Activated CD4-positive, alpha-beta memory T cell treated with anti-CD3 and anti-CD28 coated beads for 36 hours (primary cell): ENCODE measurements around the gene ASF1B. TPM values are rescaled to one million over a fixed set of nuclear protein-coding genes. Genes with fewer than 3 reads are reported as not detected.

Experiments used
- CTCF ChIA-PET: fragments of 350-600 bp; sonication (Branson Sonifier 250); formaldehyde crosslinking; loops from one replicate; lab custom pipeline; 2021; ENCODE audit warnings: antibody characterized with exemption, inconsistent platforms; lab: Charles Lee
- POLR2A ChIA-PET: fragments of 350-600 bp; sonication (Branson Sonifier 250); formaldehyde crosslinking; loops from one replicate; lab custom pipeline; 2021; ENCODE audit warnings: antibody characterized with exemption; lab: Charles Lee
- DNase-seq: peaks from one replicate; pipeline ENCODE4 v3.0.0-alpha.2; 2020
- H3K27ac Mint-ChIP-seq: one replicate; pipeline ENCODE4 v1.8.0; 2021; ENCODE audit warnings: mixed read lengths
- H3K27me3 Mint-ChIP-seq: one replicate; pipeline ENCODE4 v1.8.0; 2021; ENCODE audit warnings: mixed read lengths
- H3K36me3 Mint-ChIP-seq: one replicate; pipeline ENCODE4 v1.8.0; 2021; ENCODE audit warnings: mixed read lengths
- H3K4me1 Mint-ChIP-seq: one replicate; pipeline ENCODE4 v1.8.0; 2021; ENCODE audit warnings: low read depth, mixed read lengths
- H3K4me3 Mint-ChIP-seq: one replicate; pipeline ENCODE4 v1.8.0; 2021; ENCODE audit warnings: mild to moderate bottlenecking, mixed read lengths
- H3K9me3 Mint-ChIP-seq: one replicate; pipeline ENCODE4 v1.8.0; 2021; ENCODE audit warnings: mixed read lengths
- intact Hi-C: fragments of 100-400 bp; cut with micrococcal nuclease; formaldehyde crosslinking; loops from one replicate; pipeline ENCODE4 v1.15.1; 2023
- total RNA-seq, 2 experiments: library from RNA; stranded (reverse); gene quantifications; one replicate each; pipeline ENCODE4 v1.2.3, GENCODE V29; 2021

Gene ASF1B
- total RNA-seq, 2 experiments from 2014 or later: 67.7 to 70.8 TPM

DNA sequence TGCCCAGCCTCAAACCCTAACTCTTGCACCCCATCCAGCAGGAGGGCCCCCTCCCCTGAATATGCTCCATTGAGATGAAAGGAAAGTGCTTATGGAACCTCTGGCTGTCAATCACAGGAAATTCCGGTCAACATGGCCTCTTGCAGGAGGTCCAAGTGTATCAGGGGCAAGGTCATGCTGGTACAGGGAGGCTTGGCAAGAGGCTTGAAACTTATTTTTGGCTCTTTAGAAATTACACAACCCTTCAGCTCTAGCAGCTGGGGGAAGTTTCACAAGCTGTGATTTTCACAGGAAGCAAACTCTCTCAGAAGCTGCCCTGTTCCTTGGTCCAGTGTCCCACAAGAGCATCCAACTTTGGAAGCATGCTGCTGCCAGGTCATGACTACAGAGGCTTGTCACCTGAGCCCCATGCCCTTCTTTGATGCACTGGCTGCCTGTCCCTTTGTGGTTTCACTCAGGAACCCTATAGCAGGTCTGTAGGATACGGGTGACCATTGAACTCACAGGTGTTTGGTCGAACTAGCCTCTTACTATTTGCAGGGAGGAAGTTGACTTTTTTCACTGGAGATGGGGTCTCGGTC lies 8.4 kb downstream of the ASF1B start:
- Mint-ChIP-seq H3K27ac (no peak overlapping the region), H3K9me3 (no peaks in the 10 kb centered on the region), H3K4me3 (no peak overlapping the region), H3K4me1 (no peaks in the 10 kb centered on the region), H3K27me3 (no peaks in the 10 kb centered on the region), H3K36me3 (peaks cover 20% of the 10 kb centered on the region)
- no peak for DNase-seq
- POLR2A ChIA-PET: no interaction called here
- CTCF ChIA-PET: no interaction called here
- intact Hi-C loops: no loop called here

DNA sequence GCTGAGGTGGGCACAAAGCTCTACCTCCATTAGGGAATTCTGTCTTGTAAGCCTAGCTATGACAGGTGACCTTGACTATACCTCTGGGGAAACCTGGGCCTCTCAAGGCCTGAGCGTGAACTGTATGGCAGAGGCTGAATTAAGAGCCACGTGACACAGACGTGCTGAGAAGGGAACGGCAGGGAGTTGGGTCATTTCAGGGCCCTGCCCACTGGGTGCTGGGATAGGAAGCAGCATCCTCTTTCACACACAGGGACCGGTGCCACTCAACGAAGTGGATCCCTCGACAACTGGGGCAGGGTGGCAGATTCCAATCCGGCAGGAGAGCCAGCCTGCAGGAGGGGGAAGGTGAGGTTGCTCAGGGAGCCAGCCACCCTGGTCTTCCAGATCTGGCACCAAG lies 9.2 kb downstream of the ASF1B start:
- Mint-ChIP-seq H3K9me3 (no peaks in the 10 kb centered on the region), H3K4me1 (peaks cover 2% of the 10 kb centered on the region), H3K27ac (no peak overlapping the region), H3K36me3 (peaks cover 25% of the 10 kb centered on the region), H3K27me3 (no peaks in the 10 kb centered on the region), H3K4me3 (no peak overlapping the region)
- ChIA-PET POLR2A (no interaction called here), CTCF (interaction anchor here (1.2 kb wide), 1 partner anchor 13 kb away, joined by 4 read pairs; no protein-coding TSS in a partner anchor)
- no peak for DNase-seq
- intact Hi-C loops: no loop called here

DNA sequence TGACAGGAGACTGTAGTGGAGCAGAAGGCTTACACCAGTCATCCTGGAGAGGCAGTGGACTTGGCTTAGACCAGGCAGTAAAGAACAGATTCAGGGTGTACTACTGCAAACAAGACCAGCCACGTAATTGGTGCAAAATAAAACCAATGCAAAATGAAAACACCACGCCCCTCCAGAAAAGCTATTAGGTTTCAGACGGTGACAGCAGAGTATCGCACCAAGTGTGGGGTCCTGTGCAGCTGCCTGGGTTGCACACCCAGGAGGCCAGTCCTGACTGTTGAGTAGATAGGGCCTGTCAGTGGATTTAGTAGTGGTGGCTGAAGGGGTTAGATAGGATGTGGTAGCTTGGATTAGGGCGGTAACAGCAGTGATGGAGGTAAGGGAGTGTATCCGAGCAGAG lies 13.5 kb downstream of the ASF1B start:
- no peak overlapping the region for H3K4me3 Mint-ChIP-seq
- intact Hi-C loops: no loop called here
- H3K9me3 Mint-ChIP-seq: no peaks in the 10 kb centered on the region
- ChIA-PET CTCF (interaction anchor here (1.0 kb wide), 2 partner anchors 9 to 24 kb away, joined by 3 to 4 read pairs; no protein-coding TSS in a partner anchor), POLR2A (no interaction called here)
- no peak for DNase-seq
- H3K27me3 Mint-ChIP-seq: no peaks in the 10 kb centered on the region
- H3K27ac Mint-ChIP-seq: no peak overlapping the region
- peaks cover 21% of the 10 kb centered on the region for H3K36me3 Mint-ChIP-seq
- peaks cover 10% of the 10 kb centered on the region for H3K4me1 Mint-ChIP-seq

DNA sequence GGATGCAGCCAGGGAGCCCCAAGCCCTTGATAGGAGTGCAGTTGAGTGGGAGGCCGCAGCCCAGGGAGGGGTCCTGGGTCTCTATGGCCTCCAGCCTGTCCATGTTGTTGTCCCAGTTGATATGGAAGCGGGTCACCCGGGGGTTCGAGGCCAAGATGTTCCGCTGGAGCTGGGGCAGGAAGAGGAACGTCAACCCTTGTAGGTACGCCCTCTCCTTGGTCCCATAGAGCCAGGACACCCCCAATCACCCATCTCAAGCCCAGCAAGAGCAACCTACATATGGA lies 15.9 kb downstream of the ASF1B start:
- Mint-ChIP-seq H3K4me1 (peaks cover 23% of the 10 kb centered on the region), H3K9me3 (no peaks in the 10 kb centered on the region), H3K27me3 (no peaks in the 10 kb centered on the region), H3K4me3 (no peak overlapping the region), H3K27ac (no peak overlapping the region), H3K36me3 (peaks cover 13% of the 10 kb centered on the region)
- POLR2A ChIA-PET: no interaction called here
- intact Hi-C loops: no loop called here
- no peak for DNase-seq
- CTCF ChIA-PET: interaction anchor here (1.1 kb wide), 1 partner anchor 16 kb away, joined by 3 read pairs; the partner anchor contains the start of gene ASF1B

DNA sequence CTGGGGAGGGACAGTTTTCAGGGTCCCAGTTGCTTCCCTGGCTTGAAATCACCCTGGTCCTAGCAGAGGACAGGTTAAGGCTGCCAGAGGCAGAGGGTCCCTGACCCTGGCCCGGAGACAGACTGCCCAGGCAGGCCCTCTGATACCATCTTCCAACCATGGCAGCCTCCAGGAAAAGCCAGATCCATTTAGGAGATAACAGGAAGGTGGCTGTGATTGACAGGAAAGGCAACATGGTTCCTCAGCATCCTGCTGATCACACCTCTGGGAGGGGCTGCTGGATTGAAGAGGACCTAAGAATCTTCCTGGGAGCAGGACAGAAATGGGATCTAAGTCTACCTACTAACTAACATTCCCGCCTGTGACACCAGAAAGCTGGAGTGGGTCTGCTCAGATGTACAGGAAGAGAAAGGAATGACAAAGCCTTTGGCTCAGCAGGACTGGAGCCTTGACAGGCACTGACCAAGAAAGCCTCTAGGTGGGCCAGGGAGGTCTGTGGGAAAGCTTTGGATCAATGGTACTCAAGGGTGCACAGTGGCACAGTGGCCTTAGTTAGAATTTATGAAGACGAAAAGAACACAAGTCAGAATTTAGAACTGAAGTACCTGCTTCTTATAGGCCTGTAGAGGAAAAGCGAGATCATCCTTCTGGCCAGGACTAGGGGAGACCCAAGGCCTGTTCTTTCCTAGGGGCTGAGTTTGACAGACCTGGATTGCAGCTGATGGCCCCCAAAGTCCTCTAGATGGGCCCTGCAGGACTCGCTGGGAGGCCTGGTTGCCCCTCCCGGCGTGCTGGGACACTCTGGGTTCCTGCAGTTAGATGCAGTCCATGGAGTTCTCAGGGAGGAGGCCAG lies 16.5 kb downstream of the ASF1B start:
- no peak overlapping the region for H3K4me3 Mint-ChIP-seq
- CTCF ChIA-PET: interaction anchor here (0.7 to 1.1 kb wide), 2 partner anchors 17 to 22 kb away, joined by 3 read pairs; partner anchors contain the start of gene ASF1B

DNA sequence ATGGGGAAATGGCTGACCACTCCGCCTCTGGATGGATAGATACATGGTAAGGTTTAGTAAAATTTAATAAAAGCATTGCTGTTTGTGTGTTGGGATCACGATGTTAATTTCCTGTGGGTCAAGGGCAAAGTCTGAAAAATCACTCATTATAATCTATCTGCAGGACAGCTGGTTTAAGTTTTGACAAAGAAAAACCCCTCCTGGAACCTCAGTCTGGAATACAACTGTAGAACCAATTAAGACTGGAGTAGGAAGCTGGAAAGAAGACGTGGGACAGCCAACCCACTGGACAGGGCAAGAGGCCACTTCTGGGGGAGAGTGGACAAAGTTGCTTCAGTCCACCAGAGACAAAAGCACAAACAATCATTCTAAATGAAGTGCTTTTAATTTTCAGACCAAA lies 17.2 kb downstream of the ASF1B start:
- DNase-seq: no peak
- H3K27ac Mint-ChIP-seq: no peak overlapping the region
- CTCF ChIA-PET: interaction anchor here (0.7 to 1.5 kb wide), 3 partner anchors 17 to 240 kb away, joined by 3 read pairs; partner anchors contain the start of gene ASF1B
- no peaks in the 10 kb centered on the region for H3K27me3 Mint-ChIP-seq
- POLR2A ChIA-PET: interaction anchor here (1.4 kb wide), 1 partner anchor 17 kb away, joined by 4 read pairs; the partner anchor contains the start of gene ASF1B
- intact Hi-C loops: loop anchor here (5.0 kb wide), 1 partner anchor 37 kb away; no protein-coding TSS in a partner anchor
- H3K36me3 Mint-ChIP-seq: peaks cover 8% of the 10 kb centered on the region
- peak overlapping the region; percentile 81 for H3K4me3 Mint-ChIP-seq
- H3K9me3 Mint-ChIP-seq: no peaks in the 10 kb centered on the region
- peaks cover 30% of the 10 kb centered on the region for H3K4me1 Mint-ChIP-seq

More for the DNA sequence above, 16.5 kb downstream of the ASF1B start:
- H3K4me1 Mint-ChIP-seq: peaks cover 27% of the 10 kb centered on the region
- peaks cover 13% of the 10 kb centered on the region for H3K36me3 Mint-ChIP-seq
- H3K9me3 Mint-ChIP-seq: no peaks in the 10 kb centered on the region
- POLR2A ChIA-PET: interaction anchor here (1.4 kb wide), 1 partner anchor 17 kb away, joined by 4 read pairs; the partner anchor contains the start of gene ASF1B
- H3K27me3 Mint-ChIP-seq: no peaks in the 10 kb centered on the region
- no peak overlapping the region for H3K27ac Mint-ChIP-seq
- intact Hi-C loops: loop anchor here (5.0 kb wide), 1 partner anchor 38 kb away; no protein-coding TSS in a partner anchor
- no peak for DNase-seq

DNA sequence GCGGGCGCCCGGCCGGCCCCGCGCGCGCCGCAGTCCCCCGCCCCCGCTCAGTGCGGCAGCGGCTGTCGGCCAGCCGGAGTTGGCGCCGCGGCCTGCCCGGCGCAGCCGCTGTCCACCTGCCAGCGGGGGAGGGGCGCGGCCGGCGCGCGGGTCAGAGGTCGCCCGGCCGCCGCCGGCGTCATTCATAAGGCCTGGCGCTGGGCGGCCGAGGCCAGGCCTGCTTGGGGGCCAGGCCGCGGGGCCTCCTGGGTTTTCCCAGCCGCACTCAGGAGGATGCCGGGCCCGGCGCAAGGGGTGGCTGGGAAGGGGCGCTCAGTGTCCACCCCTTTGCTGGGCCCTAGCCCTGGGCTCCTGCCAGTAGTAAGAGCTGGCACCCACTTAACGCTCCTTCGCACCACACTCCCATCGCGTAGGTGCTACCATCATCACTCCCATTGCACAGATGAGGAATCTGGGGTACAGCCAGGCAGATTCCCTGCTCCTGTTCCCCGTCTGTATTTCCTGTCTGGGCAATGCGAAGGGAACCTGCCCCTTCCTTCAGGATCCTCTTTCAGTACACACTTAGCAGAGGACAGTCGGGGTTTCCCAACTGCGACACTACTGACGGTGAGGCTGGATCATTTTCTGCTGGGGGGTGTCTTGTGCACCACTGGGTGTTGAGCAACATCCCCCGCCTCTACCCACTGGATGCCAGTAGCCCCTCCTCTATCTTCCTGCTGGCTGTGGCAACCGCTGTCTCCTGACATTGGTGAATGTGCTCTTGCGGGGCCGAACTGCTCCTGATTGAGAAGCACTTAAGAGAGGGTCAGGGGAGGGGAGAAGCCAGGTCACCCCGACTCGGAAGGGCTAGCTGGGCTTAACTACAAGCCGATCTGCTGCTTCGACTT lies 18.0 kb downstream of the ASF1B start:
- Mint-ChIP-seq H3K9me3 (no peaks in the 10 kb centered on the region), H3K27ac (peak overlapping the region; percentile 76), H3K27me3 (no peaks in the 10 kb centered on the region), H3K36me3 (peaks cover 8% of the 10 kb centered on the region), H3K4me1 (peaks cover 37% of the 10 kb centered on the region), H3K4me3 (peak overlapping the region; percentile 81)
- DNase-seq: peak; percentile 48
- CTCF ChIA-PET: interaction anchor here (1.1 to 5.0 kb wide), 3 partner anchors 18 to 239 kb away, joined by 3 to 37 read pairs (median 3); partner anchors contain the start of gene ASF1B
- intact Hi-C loops: loop anchor here (5.0 kb wide), 1 partner anchor 36 kb away; no protein-coding TSS in a partner anchor
- POLR2A ChIA-PET: interaction anchor here (1.3 to 1.4 kb wide), 2 partner anchors 18 to 112 kb away, joined by 3 to 4 read pairs; partner anchors contain the start of gene ASF1B

DNA sequence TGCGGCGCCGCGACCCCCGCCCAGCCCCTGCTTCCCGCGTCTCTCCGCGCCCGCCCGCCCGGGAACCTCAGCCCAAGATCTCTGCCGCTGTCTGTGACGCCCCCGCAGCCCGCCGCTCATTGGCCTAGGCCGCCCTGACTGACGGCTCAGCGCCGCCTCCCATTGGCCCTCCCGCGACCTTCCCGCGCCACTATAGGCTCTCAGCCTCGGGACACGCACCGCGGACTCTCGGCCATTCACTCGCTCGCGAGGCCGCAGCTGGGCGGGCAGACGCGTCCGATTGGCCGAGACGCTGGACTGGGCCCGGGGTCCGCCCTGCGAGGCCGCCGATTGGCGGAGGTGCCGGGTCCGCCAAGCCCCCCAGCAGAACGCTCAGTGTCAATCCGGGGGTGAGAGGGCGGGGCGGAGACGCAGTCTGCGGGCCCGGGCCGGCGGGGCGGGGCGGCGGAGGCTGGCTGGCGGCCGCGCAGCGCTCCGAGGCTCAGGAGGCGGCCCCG lies 18.7 kb downstream of the ASF1B start, which contains the start of gene PRKACA:
PRKACA (minus strand) TSS at position 95 of the 497 bp plus-strand sequence. CDS start 215 bp downstream, outside the sequence.
- Mint-ChIP-seq H3K4me3 (peak within 1 kb of the TSS; percentile 81), H3K27me3 (no peaks in the 10 kb centered on the region), H3K36me3 (peaks cover 6% of the 10 kb centered on the region), H3K4me1 (peaks cover 37% of the 10 kb centered on the region), H3K27ac (peak within 1 kb of the TSS; percentile 76), H3K9me3 (no peaks in the 10 kb centered on the region)
- CTCF ChIA-PET: interaction anchor here (1.5 to 5.0 kb wide), 2 partner anchors 19 to 238 kb away, joined by 3 to 37 read pairs; partner anchors contain the start of gene ASF1B
- DNase-seq: peak; percentile 99
- intact Hi-C loops: loop anchor here (1.0 to 5.0 kb wide), 3 partner anchors 19 to 35 kb away; partner anchors contain the start of gene ASF1B
- POLR2A ChIA-PET: interaction anchor here (0.7 to 1.3 kb wide), 2 partner anchors 19 to 111 kb away, joined by 3 to 4 read pairs; no protein-coding TSS in a partner anchor

DNA sequence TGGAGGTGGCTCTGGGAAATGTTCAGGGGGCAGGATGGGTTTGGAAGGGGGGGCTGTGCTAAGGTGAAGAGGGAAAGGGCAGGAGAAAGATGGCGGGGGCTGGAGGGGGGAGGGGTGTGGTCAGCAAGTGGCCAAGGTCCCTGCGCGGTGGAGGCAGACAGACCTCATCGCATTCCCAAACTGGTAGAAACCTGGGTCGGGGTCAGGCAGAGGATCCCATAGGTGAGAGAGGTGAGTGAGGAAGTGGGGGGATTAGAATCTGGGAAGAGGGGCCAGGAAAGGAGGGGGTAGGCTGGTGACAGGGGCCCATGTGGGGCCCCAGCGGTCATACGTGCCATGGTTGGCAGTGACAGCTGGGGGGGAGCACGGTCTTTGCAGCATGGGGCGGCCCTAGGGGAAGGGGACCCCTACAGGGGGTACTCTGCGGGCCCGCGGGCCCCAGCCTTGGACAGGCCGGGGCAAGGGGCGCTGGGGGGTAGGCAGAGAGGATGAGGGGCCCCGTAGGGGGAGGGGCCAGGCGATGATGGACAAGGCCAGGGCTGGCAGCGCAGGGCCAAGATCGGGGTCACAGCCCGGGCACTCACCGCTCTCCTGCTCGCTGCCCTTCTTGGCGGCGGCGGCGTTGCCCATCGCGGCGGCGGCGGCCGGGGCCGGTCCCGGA lies 19.3 kb downstream of the ASF1B start:
- peak; percentile 31 for DNase-seq
- no peaks in the 10 kb centered on the region for H3K9me3 Mint-ChIP-seq
- intact Hi-C loops: loop anchor here (1.0 to 5.0 kb wide), 3 partner anchors 19 to 35 kb away; partner anchors contain the start of gene ASF1B
- ChIA-PET POLR2A (interaction anchor here (0.7 to 1.3 kb wide), 2 partner anchors 20 to 110 kb away, joined by 3 to 4 read pairs; no protein-coding TSS in a partner anchor), CTCF (interaction anchor here (3.6 to 5.0 kb wide), 2 partner anchors 20 to 235 kb away, joined by 20 to 37 read pairs; partner anchors contain the start of gene ASF1B)
- peak overlapping the region; percentile 79 for H3K4me3 Mint-ChIP-seq
- H3K27me3 Mint-ChIP-seq: no peaks in the 10 kb centered on the region
- peaks cover 35% of the 10 kb centered on the region for H3K4me1 Mint-ChIP-seq
- no peak overlapping the region for H3K27ac Mint-ChIP-seq
- H3K36me3 Mint-ChIP-seq: peaks cover 3% of the 10 kb centered on the region

DNA sequence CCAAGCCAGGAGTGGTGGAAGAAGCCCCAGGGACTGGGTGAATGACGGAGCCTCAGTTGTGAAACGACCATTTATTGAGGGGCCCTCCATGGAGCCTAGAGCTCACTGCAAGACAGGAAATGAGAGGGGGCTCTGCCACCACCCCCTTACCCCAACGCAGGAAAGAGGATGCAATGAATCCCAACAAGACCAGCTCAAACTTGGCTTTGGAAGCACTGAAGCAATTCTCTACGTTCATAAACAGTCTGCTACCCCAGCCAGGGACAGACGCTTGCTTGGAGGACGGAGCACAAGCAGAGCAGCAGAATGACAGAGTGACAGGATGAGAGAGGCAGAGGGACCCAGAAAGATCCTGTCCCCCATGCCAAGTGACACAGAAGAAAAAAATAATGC lies 19.9 kb downstream of the ASF1B start:
- H3K36me3 Mint-ChIP-seq: peaks cover 3% of the 10 kb centered on the region
- ChIA-PET CTCF (interaction anchor here (1.2 to 5.0 kb wide), 3 partner anchors 20 to 242 kb away, joined by 3 to 37 read pairs (median 20); partner anchors contain the start of gene ASF1B), POLR2A (no interaction called here)
- peaks cover 37% of the 10 kb centered on the region for H3K4me1 Mint-ChIP-seq
- no peaks in the 10 kb centered on the region for H3K9me3 Mint-ChIP-seq
- H3K27me3 Mint-ChIP-seq: no peaks in the 10 kb centered on the region
- no peak for DNase-seq
- peak overlapping the region; percentile 79 for H3K4me3 Mint-ChIP-seq
- intact Hi-C loops: loop anchor here (5.0 kb wide), 1 partner anchor 34 kb away; no protein-coding TSS in a partner anchor
- H3K27ac Mint-ChIP-seq: no peak overlapping the region
